Stimulated activated effector memory CD8-positive, alpha-beta T cell treated with anti-CD3 and anti-CD28 coated beads, Interleukin-12 subunit alpha, Interleukin-12 subunit beta, amount 100 ng/mL, for 72 hours (primary cell): Measurements from ENCODE around the gene ZBTB22.
"Not testable (repeated sequence)": the region's sequence is repeated elsewhere in the genome, so short reads cannot be mapped to it uniquely, and the experiment has no call there.

Experiments
- ATAC-seq: fragments of 150-1000 bp; cut with Tn5 transposase; 2 replicates; pipeline ENCODE4 v1.10.0; 2021
- DNase-seq, 2 donors: peaks; one replicate each; pipeline ENCODE4 v3.0.0; 2021 to 2022; ENCODE audit warnings: low spot score in 2 of 2
- H3K27ac Mint-ChIP-seq: one replicate; pipeline ENCODE4 v1.8.0; 2022; ENCODE audit warnings: mild to moderate bottlenecking, mixed read lengths
- H3K36me3 Mint-ChIP-seq: one replicate; pipeline ENCODE4 v1.8.0; 2022; ENCODE audit warnings: mild to moderate bottlenecking, mixed read lengths
- H3K4me1 Mint-ChIP-seq: one replicate; pipeline ENCODE4 v1.8.0; 2022; ENCODE audit warnings: mixed read lengths
- H3K4me3 Mint-ChIP-seq: one replicate; pipeline ENCODE4 v1.8.0; 2022; ENCODE audit warnings: mild to moderate bottlenecking, mixed read lengths
- H3K9me3 Mint-ChIP-seq: one replicate; pipeline ENCODE4 v1.8.0; 2022; ENCODE audit warnings: mixed read lengths

The ZBTB22 gene

GRCh38 chr6:33343606-33343952, 26.0 kb upstream of the ZBTB22 start:
- H3K9me3 Mint-ChIP-seq: not testable (repeated sequence)
- peaks cover 21% of the 10 kb centered on the region for H3K4me1 Mint-ChIP-seq
- ATAC-seq: peak; percentile 35

DNA sequence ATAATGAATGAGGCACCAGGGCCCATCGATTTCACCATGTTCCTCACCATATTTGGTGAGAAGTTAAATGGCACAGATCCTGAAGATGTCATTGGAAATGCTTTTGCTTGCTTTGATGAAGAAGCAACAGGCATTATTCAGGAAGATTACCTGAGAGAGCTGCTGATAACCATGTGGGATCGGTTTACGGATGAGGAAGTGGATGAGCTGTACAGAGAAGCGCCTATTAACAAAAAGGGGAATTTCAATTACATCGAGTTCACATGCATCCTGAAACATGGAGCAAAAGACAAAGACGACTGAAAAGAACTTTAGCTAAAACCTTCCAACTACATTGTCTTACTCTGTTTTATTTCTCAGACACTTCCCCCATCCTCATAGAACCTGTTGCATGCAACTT, 21.6 kb upstream of the ZBTB22 start:
- H3K36me3 Mint-ChIP-seq: peaks cover 5% of the 10 kb centered on the region
- peak overlapping the region; percentile 48 for H3K27ac Mint-ChIP-seq
- H3K4me1 Mint-ChIP-seq: peaks cover 8% of the 10 kb centered on the region
- H3K4me3 Mint-ChIP-seq: no peak overlapping the region
- no peaks in the 10 kb centered on the region for H3K9me3 Mint-ChIP-seq
- ATAC-seq (no peak), DNase-seq (no peak)

More at GRCh38 chr6:33343606-33343952, 26.0 kb upstream of the ZBTB22 start:
- Mint-ChIP-seq H3K27ac (peak overlapping the region; percentile 41), H3K4me3 (peak overlapping the region; percentile 64)
- not testable (repeated sequence) for DNase-seq, H3K36me3 Mint-ChIP-seq

- DNase-seq (no peak), ATAC-seq (no peak)
- Mint-ChIP-seq H3K4me1 (peaks cover 6% of the 10 kb centered on the region), H3K36me3 (peaks cover 5% of the 10 kb centered on the region), H3K9me3 (no peaks in the 10 kb centered on the region), H3K27ac (no peak overlapping the region), H3K4me3 (no peak overlapping the region)
These were observed 19.0 kb upstream of the ZBTB22 start for GRCh38 chr6:33336495-33336894.

DNA sequence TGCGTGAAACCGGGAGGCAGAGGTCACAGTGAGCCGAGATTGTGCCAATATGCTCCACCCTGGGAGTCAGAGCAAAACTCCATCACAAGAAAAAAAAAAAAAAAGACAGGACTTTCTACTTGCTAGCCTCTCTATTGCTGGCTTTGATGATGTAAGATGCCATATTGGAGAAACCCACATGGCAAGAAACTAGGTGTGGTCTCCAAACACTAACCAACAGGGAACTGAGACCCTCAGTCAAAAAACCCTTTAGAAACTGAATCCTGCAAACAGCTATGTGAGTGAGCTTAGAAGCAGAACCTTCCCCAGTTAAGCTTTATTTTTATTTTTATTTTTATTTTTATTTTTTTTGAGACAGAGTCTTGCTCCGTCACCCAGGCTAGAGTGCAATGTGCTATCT, 18.4 kb upstream of the ZBTB22 start:
- no peak for DNase-seq
- H3K4me1 Mint-ChIP-seq: peaks cover 6% of the 10 kb centered on the region

DNA sequence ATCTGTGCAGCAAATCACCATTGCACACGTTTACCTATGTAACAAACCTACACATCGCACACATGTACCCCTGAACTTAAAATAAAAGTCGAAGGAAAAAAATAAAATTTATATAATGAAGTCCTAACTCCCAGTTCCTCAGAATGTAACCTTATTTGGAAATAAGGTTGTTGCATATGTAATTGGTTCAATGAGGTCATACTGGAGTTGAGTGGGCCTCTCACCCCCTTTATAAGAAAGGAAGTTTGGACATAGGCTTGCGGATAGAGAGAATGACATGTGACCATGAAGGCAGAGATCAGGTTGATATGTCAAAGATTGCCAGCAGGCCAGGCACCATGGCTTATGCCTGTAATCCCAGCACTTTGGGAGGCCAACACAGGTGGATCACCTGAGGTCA, 16.1 kb upstream of the ZBTB22 start:
- Mint-ChIP-seq H3K27ac (no peak overlapping the region), H3K4me1 (peaks cover 6% of the 10 kb centered on the region), H3K9me3 (no peaks in the 10 kb centered on the region)

More for the DNA sequence above, 18.4 kb upstream of the ZBTB22 start:
- H3K36me3 Mint-ChIP-seq: peaks cover 5% of the 10 kb centered on the region
- no peak overlapping the region for H3K27ac Mint-ChIP-seq
- H3K9me3 Mint-ChIP-seq: no peaks in the 10 kb centered on the region
- H3K4me3 Mint-ChIP-seq: no peak overlapping the region
- ATAC-seq: no peak

GRCh38 chr6:33330736-33331135, 13.2 kb upstream of the ZBTB22 start:
- Mint-ChIP-seq H3K4me3 (no peak overlapping the region), H3K9me3 (no peaks in the 10 kb centered on the region), H3K27ac (no peak overlapping the region), H3K4me1 (peaks cover 6% of the 10 kb centered on the region), H3K36me3 (peaks cover 5% of the 10 kb centered on the region)
- DNase-seq: no peak
- ATAC-seq: no peak

More for the DNA sequence above, 16.1 kb upstream of the ZBTB22 start:
- ATAC-seq: no peak
- Mint-ChIP-seq H3K36me3 (peaks cover 5% of the 10 kb centered on the region), H3K4me3 (no peak overlapping the region)
- no peak for DNase-seq

- H3K27ac Mint-ChIP-seq: no peak overlapping the region
These were observed 11.5 kb upstream of the ZBTB22 start for GRCh38 chr6:33329058-33329457.

DNA sequence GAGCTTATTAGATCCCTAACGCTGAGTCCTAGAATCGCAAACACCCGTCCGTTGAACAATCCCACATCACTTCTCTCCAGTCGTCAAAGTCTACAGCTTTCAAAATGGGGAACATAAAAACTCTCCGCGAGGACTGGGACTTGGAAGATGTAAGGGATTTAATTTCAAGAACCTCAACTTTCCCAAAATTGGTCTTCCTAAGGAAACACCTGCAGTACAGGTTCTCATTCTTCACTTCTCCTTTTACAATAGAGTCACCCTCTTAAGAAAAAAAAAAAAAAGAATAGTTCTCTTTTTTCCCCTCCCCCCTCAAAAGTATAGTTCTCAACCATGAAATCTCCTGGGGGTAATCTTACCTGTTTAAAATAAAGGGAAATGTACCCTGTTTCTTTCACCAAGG, 6.6 kb upstream of the ZBTB22 start:
- peak overlapping the region; percentile 100 for H3K4me3 Mint-ChIP-seq
- DNase-seq: no peak
- H3K36me3 Mint-ChIP-seq: peaks cover 48% of the 10 kb centered on the region
- ATAC-seq: no peak
- no peaks in the 10 kb centered on the region for H3K9me3 Mint-ChIP-seq
- peaks cover 49% of the 10 kb centered on the region for H3K4me1 Mint-ChIP-seq
- H3K27ac Mint-ChIP-seq: peak overlapping the region; percentile 100

More at GRCh38 chr6:33329058-33329457, 11.5 kb upstream of the ZBTB22 start:
- DNase-seq: no peak
- no peaks in the 10 kb centered on the region for H3K36me3 Mint-ChIP-seq
- no peak for ATAC-seq
- no peaks in the 10 kb centered on the region for H3K9me3 Mint-ChIP-seq
- H3K4me3 Mint-ChIP-seq: no peak overlapping the region
- H3K4me1 Mint-ChIP-seq: peaks cover 6% of the 10 kb centered on the region

- DNase-seq (no peak), ATAC-seq (no peak)
These were observed 6.0 kb upstream of the ZBTB22 start for GRCh38 chr6:33323623-33323948.

GRCh38 chr6:33321227-33321626, 3.7 kb upstream of the ZBTB22 start:
- H3K4me1 Mint-ChIP-seq: peaks cover 73% of the 10 kb centered on the region
- ATAC-seq: no peak
- H3K27ac Mint-ChIP-seq: peak overlapping the region; percentile 100
- H3K9me3 Mint-ChIP-seq: no peaks in the 10 kb centered on the region
- peak overlapping the region; percentile 100 for H3K4me3 Mint-ChIP-seq
- no peak for DNase-seq
- H3K36me3 Mint-ChIP-seq: peaks cover 65% of the 10 kb centered on the region

More at GRCh38 chr6:33323623-33323948, 6.0 kb upstream of the ZBTB22 start:
- Mint-ChIP-seq H3K36me3 (peaks cover 53% of the 10 kb centered on the region), H3K4me3 (peak overlapping the region; percentile 100), H3K27ac (peak overlapping the region; percentile 100), H3K4me1 (peaks cover 54% of the 10 kb centered on the region), H3K9me3 (no peaks in the 10 kb centered on the region)

DNA sequence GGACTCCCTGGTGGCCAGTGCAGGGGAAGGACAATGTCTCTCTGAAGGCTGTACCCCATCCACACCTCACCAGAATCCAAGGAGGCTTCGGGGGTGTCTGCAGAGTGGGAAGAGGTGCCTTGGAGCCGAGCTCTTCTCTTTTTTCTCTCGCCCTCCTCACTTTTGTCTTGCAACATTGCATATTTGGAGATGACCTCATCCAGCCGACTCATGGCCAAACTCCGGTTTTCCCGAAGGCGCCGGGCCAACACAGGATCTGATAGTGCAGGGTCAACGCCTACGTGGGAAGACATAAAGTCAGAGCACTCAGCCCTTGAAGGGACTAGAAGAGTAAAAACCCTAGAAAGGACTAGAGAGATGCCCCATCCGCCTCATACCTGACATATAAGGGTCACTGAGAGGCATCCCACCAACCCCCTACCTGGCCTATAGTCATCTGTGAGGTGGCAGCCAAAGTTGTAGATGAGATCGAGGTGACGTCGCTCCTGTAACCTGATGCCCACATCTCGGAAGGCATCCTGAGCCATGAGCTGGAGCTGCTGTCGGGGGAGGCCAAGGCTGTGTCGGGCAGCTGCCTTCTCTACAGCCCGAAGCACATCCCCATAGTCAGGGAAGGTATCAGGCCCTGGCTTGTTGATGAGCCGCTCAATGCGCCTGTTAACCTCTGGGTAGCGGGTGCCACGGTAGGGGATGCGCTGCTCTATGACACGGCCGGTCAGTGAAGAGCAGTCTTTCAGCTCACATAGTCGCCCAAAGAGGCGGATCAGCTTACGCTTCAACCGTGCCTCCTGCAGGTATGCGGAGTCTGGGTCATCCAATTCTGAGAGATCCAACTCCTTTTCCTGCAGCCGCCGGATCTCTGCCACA, 3.0 kb upstream of the ZBTB22 start:
- H3K9me3 Mint-ChIP-seq: no peaks in the 10 kb centered on the region
- peak overlapping the region; percentile 100 for H3K27ac Mint-ChIP-seq
- ATAC-seq (no peak), DNase-seq (no peak)
- H3K4me3 Mint-ChIP-seq: peak overlapping the region; percentile 100
- peaks cover 80% of the 10 kb centered on the region for H3K4me1 Mint-ChIP-seq
- peaks cover 71% of the 10 kb centered on the region for H3K36me3 Mint-ChIP-seq

DNA sequence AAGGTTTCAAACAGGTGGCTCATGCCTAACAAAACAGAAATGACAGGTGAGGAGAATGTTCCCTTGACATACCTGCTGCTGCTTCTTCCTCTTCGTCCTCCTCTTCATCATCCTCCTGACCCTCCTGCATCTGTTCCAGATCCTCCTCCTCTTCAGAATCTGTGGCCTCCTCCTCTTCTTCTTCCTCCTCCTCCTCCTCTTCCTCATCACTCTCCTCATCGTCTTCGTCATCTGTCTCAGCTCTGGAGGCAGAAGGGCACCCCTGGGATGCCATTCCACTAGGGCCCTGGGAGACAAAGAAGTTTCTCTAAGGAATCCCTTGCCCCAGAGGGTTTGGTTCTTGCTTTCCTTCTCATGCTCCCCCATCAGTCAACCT, 2.4 kb upstream of the ZBTB22 start:
- ATAC-seq: no peak
- peak overlapping the region; percentile 100 for H3K27ac Mint-ChIP-seq
- H3K36me3 Mint-ChIP-seq: peaks cover 71% of the 10 kb centered on the region
- DNase-seq: no peak
- H3K4me1 Mint-ChIP-seq: peaks cover 86% of the 10 kb centered on the region
- no peaks in the 10 kb centered on the region for H3K9me3 Mint-ChIP-seq
- H3K4me3 Mint-ChIP-seq: peak overlapping the region; percentile 100

DNA sequence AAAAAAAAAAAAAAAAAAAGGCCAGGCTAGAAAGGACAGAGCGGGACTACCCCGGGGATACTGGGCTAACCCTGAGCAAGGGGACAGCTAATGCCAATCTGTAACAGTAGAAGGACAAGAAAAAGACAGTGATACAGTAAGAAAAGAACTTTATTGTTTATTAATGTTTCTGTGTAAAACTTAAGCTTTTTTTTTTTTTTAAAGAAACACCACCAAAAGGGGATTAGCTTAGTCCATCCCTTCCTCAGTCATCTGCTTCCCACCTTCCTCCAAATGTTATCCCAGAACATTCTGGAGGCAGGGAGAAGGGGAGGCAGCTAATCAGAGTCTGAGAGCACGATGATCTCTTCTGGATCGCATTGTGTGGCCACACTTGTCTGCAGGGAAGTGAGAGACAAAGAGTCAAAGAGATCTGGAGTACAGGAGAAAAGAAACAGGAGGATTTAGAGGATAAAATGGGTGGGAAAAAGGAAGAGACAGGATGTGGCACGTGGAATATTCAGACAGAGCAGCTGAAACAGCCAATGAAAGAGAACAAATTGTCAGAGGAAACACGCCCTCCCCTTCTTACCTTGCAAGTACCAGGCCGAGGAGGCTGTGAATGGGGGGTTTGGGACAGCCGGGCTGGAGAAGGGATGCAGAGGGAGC, 1.0 kb upstream of the ZBTB22 start:
- Mint-ChIP-seq H3K4me1 (peaks cover 88% of the 10 kb centered on the region), H3K9me3 (no peaks in the 10 kb centered on the region), H3K36me3 (peaks cover 81% of the 10 kb centered on the region), H3K27ac (peak overlapping the region; percentile 100), H3K4me3 (peak overlapping the region; percentile 100)
- DNase-seq (no peak), ATAC-seq (no peak)

GRCh38 chr6:33317419-33317668, 200 bp downstream of the ZBTB22 start:
- peak overlapping the region; percentile 100 for H3K27ac Mint-ChIP-seq
- no peaks in the 10 kb centered on the region for H3K9me3 Mint-ChIP-seq
- H3K4me3 Mint-ChIP-seq: peak overlapping the region; percentile 100
- DNase-seq (no peak), ATAC-seq (no peak)
- H3K36me3 Mint-ChIP-seq: peaks cover 81% of the 10 kb centered on the region
- peaks cover 81% of the 10 kb centered on the region for H3K4me1 Mint-ChIP-seq

GRCh38 chr6:33316603-33317418, 733 bp downstream of the ZBTB22 start:
- Mint-ChIP-seq H3K9me3 (no peaks in the 10 kb centered on the region), H3K36me3 (peaks cover 81% of the 10 kb centered on the region), H3K4me1 (peaks cover 81% of the 10 kb centered on the region), H3K27ac (peak overlapping the region; percentile 100), H3K4me3 (peak overlapping the region; percentile 100)
- ATAC-seq (no peak), DNase-seq (no peak)
